Smooth muscle cell (in vitro differentiated cells): ENCODE results near the gene ARHGAP27. TPM values are rescaled to one million over a fixed set of nuclear protein-coding genes. Genes with fewer than 3 reads are reported as not detected.
A peak's percentile ranks its signal among the peaks of the same experiment; 100 is the strongest.

ENCODE experiments used
- DNase-seq: peaks from one replicate; lab custom pipeline; 2025; ENCODE audit not compliant: unreplicated experiment; lab: John Stamatoyannopoulos, UW
- H2AFZ ChIP-seq: fragments of 200-600 bp; sonication (generic); 2 replicates; pipeline ENCODE4 v1.6.0; 2016; ENCODE audit warnings: antibody characterized with exemption, low read depth, mild to moderate bottlenecking
- H3F3A ChIP-seq: fragments of 200-600 bp; sonication (generic); 2 replicates; pipeline ENCODE4 v1.6.0; 2017; ENCODE audit warnings: antibody characterized with exemption, low read depth
- H3K27ac ChIP-seq: fragments of 200-600 bp; sonication (generic); 2 replicates; pipeline ENCODE4 v1.5.1; 2016; ENCODE audit warnings: low read depth, mild to moderate bottlenecking
- H3K27me3 ChIP-seq: fragments of 200-600 bp; sonication (generic); 2 replicates; pipeline ENCODE4 v1.6.1; 2016; ENCODE audit warnings: low read depth, mild to moderate bottlenecking
- H3K36me3 ChIP-seq: fragments of 200-600 bp; sonication (generic); 2 replicates; pipeline ENCODE4 v1.5.1; 2016; ENCODE audit warnings: low read depth
- H3K4me1 ChIP-seq: fragments of 200-600 bp; sonication (generic); 2 replicates; pipeline ENCODE4 v1.5.1; 2016; ENCODE audit warnings: low read depth
- H3K4me2 ChIP-seq: fragments of 200-600 bp; sonication (generic); 2 replicates; pipeline ENCODE4 v1.6.0; 2016; ENCODE audit warnings: mild to moderate bottlenecking
- H3K4me3 ChIP-seq: fragments of 200-600 bp; sonication (generic); 2 replicates; pipeline ENCODE4 v1.5.1; 2016; ENCODE audit warnings: mild to moderate bottlenecking
- H3K79me2 ChIP-seq: fragments of 200-600 bp; sonication (generic); 2 replicates; pipeline ENCODE4 v1.6.0; 2016; ENCODE audit warnings: low read depth, mild to moderate bottlenecking
- H3K9ac ChIP-seq: fragments of 200-600 bp; sonication (generic); 2 replicates; pipeline ENCODE4 v1.6.0; 2016; ENCODE audit warnings: low read depth
- H3K9me3 ChIP-seq: fragments of 200-600 bp; sonication (generic); replicated peaks from 2 replicates; pipeline ENCODE4 v1.5.1; 2016; ENCODE audit warnings: low read depth
- H4K20me1 ChIP-seq: fragments of 200-600 bp; sonication (generic); 2 replicates; pipeline ENCODE4 v1.6.0; 2016; ENCODE audit warnings: low read depth
- CTCF ChIP-seq: fragments of 200-600 bp; sonication (generic); IDR thresholded peaks from 2 replicates; pipeline ENCODE4 v1.5.1; 2017; ENCODE audit warnings: borderline replicate concordance, mild to moderate bottlenecking, antibody characterized with exemption; ENCODE audit not compliant: insufficient read depth, poor library complexity, severe bottlenecking
- WGBS: methylation state at CpG from one replicate; pipeline ENCODE4 v1.1.7; 2016; ENCODE audit warnings: low lambda C conversion rate; 5-methylcytosine and 5-hydroxymethylcytosine counted together
- polyA plus RNA-seq: library from polyadenylated mRNA; unstranded; fragments of >200 nt; fragmentation: Nextera tagmentation; extraction: Ambion mirVana; gene quantifications from 2 replicates; pipeline ENCODE4 v1.2.1, GENCODE V29; 2016
- total RNA-seq: library from RNA; depleted of rRNA; stranded (reverse); fragments of >200 nt; gene quantifications from 2 replicates; pipeline ENCODE4 v1.2.3, GENCODE V29; 2014

The ARHGAP27 gene
- total and polyA plus RNA-seq, 2 experiments from 2014 or later = 3.6 to 3.7 TPM

DNA sequence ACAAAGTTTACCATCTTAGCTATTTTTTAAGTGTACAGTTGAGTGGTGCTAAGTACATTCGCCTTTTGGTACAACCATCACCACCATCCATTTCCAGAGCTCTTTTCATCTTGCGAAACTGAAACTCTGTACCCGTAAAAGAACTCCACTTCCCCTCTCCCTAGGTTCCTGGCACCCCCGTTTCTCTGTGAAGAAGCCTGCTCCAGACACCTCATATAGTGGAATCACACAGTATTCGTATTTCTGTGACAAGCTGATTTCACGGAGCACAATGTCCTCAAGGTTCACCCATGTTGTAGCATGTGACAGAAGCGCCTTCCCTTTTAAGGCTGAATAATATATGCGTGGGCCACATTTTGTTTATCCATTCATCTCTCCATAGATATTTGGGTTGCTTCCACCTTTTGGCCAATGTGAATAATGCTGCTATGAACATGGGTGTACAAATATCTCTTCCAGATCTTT is 61.7 kb downstream of the ARHGAP27 start:
- Histone ChIP-seq H3K9me3 (no peaks in the 10 kb centered on the region), H3K9ac (peak overlapping the region; percentile 49), H3K4me3 (peak overlapping the region; percentile 44), H3K4me2 (peak overlapping the region; percentile 89), H3K36me3 (no peaks in the 10 kb centered on the region), H3F3A (peaks cover 15% of the 10 kb centered on the region), H3K27me3 (no peaks in the 10 kb centered on the region), H3K27ac (peak overlapping the region; percentile 90), H4K20me1 (no peaks in the 10 kb centered on the region), H2AFZ (peak overlapping the region; percentile 54), H3K79me2 (no peaks in the 10 kb centered on the region), H3K4me1 (peaks cover 13% of the 10 kb centered on the region)
- no peak for DNase-seq
- no peak for TF ChIP-seq CTCF
- 80% methylated on average over 8 of the region's 8 CpGs for WGBS

DNA sequence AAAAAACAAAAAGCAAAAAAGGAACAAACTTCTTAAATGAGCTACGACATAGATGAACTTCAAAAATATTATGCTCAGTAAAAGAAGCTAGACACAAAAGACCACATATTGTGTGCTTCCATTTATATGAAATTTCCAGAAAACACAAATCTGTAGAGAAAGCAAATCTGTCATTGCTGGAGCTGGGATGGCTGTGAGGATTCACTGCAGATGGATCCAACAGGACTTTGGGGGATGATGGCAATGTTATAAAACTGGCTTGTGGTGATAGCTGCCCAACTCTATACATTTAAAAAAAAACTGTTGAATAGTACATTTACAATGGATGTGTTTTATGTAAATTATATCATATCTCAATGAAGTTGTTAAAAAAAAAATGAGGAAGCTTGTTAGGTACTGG is 63.2 kb downstream of the ARHGAP27 start:
- no peaks in the 10 kb centered on the region for H4K20me1 ChIP-seq
- H2AFZ ChIP-seq = no peak overlapping the region
- no peak overlapping the region for H3K4me2 ChIP-seq
- H3K9me3 ChIP-seq = no peaks in the 10 kb centered on the region
- H3F3A ChIP-seq = peaks cover 15% of the 10 kb centered on the region
- no peak overlapping the region for H3K27ac ChIP-seq
- H3K79me2 ChIP-seq = no peaks in the 10 kb centered on the region
- no peak overlapping the region for H3K9ac ChIP-seq
- no peak overlapping the region for H3K4me3 ChIP-seq
- H3K36me3 ChIP-seq = no peaks in the 10 kb centered on the region
- WGBS = 97% methylated on average over 1 of the region's 1 CpG
- TF ChIP-seq CTCF = no peak
- H3K4me1 ChIP-seq = peaks cover 13% of the 10 kb centered on the region
- no peaks in the 10 kb centered on the region for H3K27me3 ChIP-seq
- DNase-seq = no peak

GRCh38 chr17:45368651-45369050 is 64.0 kb downstream of the ARHGAP27 start:
- no peak overlapping the region for H3K4me3 ChIP-seq
- H3K27ac ChIP-seq = no peak overlapping the region
- H3K4me1 ChIP-seq = peaks cover 13% of the 10 kb centered on the region
- no peaks in the 10 kb centered on the region for H3K27me3 ChIP-seq
- TF ChIP-seq CTCF = no peak
- H3K9me3 ChIP-seq = no peaks in the 10 kb centered on the region
- DNase-seq = no peak
- no peaks in the 10 kb centered on the region for H4K20me1 ChIP-seq
- no peak overlapping the region for H2AFZ ChIP-seq
- H3K79me2 ChIP-seq = no peaks in the 10 kb centered on the region
- peaks cover 15% of the 10 kb centered on the region for H3F3A ChIP-seq
- H3K4me2 ChIP-seq = no peak overlapping the region
- H3K9ac ChIP-seq = no peak overlapping the region
- H3K36me3 ChIP-seq = no peaks in the 10 kb centered on the region

DNA sequence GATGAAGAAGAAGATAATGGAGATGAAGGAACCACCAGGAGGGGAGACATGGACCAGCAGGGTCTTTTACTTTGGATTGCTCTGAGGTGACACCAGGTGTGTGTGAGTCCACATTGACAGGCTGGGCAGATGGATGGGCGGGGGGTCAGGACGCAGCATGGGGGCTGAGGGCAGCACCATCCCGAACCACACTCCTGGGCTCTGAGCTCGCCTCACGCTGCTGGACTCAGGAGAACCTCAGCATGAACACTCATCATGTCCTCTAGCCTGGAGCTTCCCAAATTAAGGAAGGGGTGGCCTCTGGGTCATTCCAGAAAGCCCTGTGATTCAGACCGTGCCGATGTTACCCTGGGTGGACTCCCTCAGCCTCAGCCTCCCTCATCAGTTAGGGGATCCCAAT is 65.5 kb downstream of the ARHGAP27 start:
- no peak overlapping the region for H3K4me3 ChIP-seq
- no peak for TF ChIP-seq CTCF
- no peaks in the 10 kb centered on the region for H3K79me2 ChIP-seq
- H3K4me1 ChIP-seq = peaks cover 11% of the 10 kb centered on the region
- DNase-seq = no peak
- no peak overlapping the region for H3K9ac ChIP-seq
- H3K27me3 ChIP-seq = no peaks in the 10 kb centered on the region
- peaks cover 10% of the 10 kb centered on the region for H3F3A ChIP-seq
- no peaks in the 10 kb centered on the region for H4K20me1 ChIP-seq
- H2AFZ ChIP-seq = no peak overlapping the region
- no peak overlapping the region for H3K27ac ChIP-seq
- H3K9me3 ChIP-seq = no peaks in the 10 kb centered on the region
- 93% methylated on average over 7 of the region's 7 CpGs for WGBS
- H3K36me3 ChIP-seq = no peaks in the 10 kb centered on the region
- no peak overlapping the region for H3K4me2 ChIP-seq
